Effector memory CD8-positive, alpha-beta T cell (primary cell): ENCODE measurements around the gene FHL5.
A peak's percentile ranks its signal among the peaks of the same experiment; 100 is the strongest.
"Not testable (repeated sequence)": the region's sequence is repeated elsewhere in the genome, so short reads cannot be mapped to it uniquely, and the experiment has no call there.

Experiments used
- ATAC-seq: fragments of 150-1000 bp; cut with Tn5 transposase; replicated peaks from 2 replicates; pipeline ENCODE4 v1.10.0; 2021; ENCODE audit warnings: mild to moderate bottlenecking, moderate library complexity
- DNase-seq, 3 experiments: peaks; one replicate each; pipeline ENCODE4 v3.0.0; 2021
- H3K27ac Mint-ChIP-seq, 2 donors: one replicate each; pipeline ENCODE4 v1.8.0; 2022; ENCODE audit warnings: mild to moderate bottlenecking in 2 of 2, mixed read lengths in 2 of 2, moderate library complexity in 2 of 2
- H3K27me3 Mint-ChIP-seq, 2 donors: one replicate each; pipeline ENCODE4 v1.8.0; 2022; ENCODE audit warnings: mixed read lengths in 2 of 2
- H3K36me3 Mint-ChIP-seq: one replicate; pipeline ENCODE4 v1.8.0; 2022; ENCODE audit warnings: mild to moderate bottlenecking, moderate library complexity, mixed read lengths; ENCODE audit not compliant: insufficient read depth
- H3K4me1 Mint-ChIP-seq, 2 donors: one replicate each; pipeline ENCODE4 v1.8.0; 2022; ENCODE audit warnings: low read depth in 2 of 2, mixed read lengths in 2 of 2
- H3K4me3 Mint-ChIP-seq, 2 donors: one replicate each; pipeline ENCODE4 v1.8.0; 2022; ENCODE audit warnings: mild to moderate bottlenecking in 2 of 2, mixed read lengths in 2 of 2, moderate library complexity in 2 of 2
- H3K9me3 Mint-ChIP-seq, 2 donors: one replicate each; pipeline ENCODE4 v1.8.0; 2022; ENCODE audit warnings: mixed read lengths in 2 of 2
- total RNA-seq, 9 experiments: gene quantifications; one replicate each; lab custom pipeline; 2026; lab: John Stamatoyannopoulos, UW

The FHL5 gene
- 0 reads per million in 9 experiments for total RNA-seq

DNA sequence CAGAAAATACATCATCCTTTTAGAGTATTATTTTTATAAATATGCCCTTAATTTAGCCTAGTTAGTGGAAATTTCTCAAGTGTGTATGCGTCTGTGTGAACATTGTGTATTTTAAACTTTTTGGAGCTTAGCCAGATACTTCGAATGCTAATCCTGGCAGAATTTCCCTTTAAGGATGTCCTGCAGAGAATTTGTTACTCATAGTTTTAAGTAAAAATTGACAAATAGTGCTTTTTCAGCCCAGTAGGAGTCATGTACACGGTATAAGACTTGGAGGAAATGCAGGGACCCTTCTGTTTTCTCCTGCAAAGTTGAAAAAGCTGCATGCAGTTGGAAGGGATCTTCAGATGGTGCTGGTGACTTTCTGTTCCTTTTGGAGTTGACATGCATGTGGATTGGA, at the start of gene FHL5:
TSS of gene FHL5 (plus strand) at position 243 of the 400 bp plus-strand sequence. CDS start 40,486 bp downstream, outside the sequence.
- H3K4me3 Mint-ChIP-seq, result no peak within 1 kb of the TSS
- no peaks in the 10 kb centered on the region for H3K9me3 Mint-ChIP-seq
- no peaks in the 10 kb centered on the region for H3K36me3 Mint-ChIP-seq
- no peaks in the 10 kb centered on the region for H3K4me1 Mint-ChIP-seq
- DNase-seq (no peak), ATAC-seq (no peak)
- H3K27me3 Mint-ChIP-seq, result peaks cover 0 to 9% of the 10 kb centered on the region in 2 donors
- no peak within 1 kb of the TSS for H3K27ac Mint-ChIP-seq

DNA sequence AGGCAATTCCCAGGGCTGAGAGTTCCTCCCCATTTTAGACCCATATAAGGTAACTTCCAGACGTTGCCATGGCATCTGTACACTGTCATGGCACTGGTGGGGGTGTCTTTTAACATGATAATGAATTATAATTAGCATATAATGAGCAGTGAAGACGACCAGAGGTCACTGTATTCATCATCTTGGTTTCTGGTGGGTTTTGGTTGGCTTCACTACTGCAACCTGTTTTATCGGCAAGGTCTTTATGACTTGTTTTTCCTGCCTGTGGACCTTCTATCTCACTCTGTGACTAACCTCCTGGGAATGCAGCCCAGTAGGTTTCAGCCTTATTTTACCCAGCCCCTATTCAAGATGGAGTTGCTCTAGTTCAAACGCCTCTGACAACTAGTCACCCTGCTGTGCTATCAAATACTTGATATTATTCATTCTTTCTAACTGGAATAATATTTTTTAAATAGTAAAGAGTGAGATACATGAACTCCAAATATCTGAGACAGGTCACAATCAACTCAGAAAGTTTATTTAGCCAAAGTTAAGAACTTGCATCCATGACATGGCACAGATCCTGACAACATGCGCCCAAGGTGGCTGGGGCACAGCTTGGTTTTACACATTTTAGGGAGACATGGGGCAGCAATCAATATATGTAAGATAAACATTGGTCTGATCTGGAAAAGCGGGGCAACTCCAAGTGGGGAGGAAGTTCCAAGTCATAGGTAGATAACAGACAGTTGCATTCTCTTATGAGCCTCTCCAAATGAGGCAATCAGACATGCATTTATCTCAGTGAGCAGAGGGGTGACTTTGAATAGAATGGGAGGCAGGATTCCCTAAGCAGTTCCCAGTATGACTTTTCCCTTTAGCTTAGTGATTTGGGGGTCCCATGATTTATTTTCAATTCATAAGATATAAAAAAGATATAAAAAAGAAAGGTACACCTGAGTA, 42.5 kb upstream of the FHL5 start:
- Mint-ChIP-seq H3K27ac (peak overlapping the region in 1 of 2 donors; percentile 100), H3K36me3 (peaks cover 24% of the 10 kb centered on the region), H3K27me3 (no peaks in the 10 kb centered on the region), H3K4me1 (peaks cover 16 to 17% of the 10 kb centered on the region in 2 donors), H3K9me3 (no peaks in the 10 kb centered on the region), H3K4me3 (peak overlapping the region; percentile 98 to 99)
- ATAC-seq (no peak), DNase-seq (no peak)

DNA sequence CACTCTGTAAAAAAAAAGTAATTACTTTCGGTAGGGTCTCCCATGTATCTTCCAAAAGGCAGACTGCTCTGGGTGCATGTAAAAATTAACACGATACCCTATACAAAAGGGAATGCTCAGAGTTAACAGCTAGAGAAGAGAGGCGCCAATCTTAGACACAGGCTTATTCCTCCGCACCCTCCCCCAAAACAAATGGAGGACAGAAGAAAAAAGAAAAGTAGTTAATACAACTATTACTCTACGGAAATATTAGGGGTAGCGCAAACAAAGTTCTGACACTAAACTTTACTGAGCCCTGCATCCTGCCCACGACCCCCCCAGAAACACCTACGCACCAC, 41.7 kb upstream of the FHL5 start:
- H3K27me3 Mint-ChIP-seq, result no peaks in the 10 kb centered on the region
- no peak for ATAC-seq
- peaks cover 16 to 17% of the 10 kb centered on the region in 2 donors for H3K4me1 Mint-ChIP-seq
- H3K9me3 Mint-ChIP-seq, result no peaks in the 10 kb centered on the region
- peaks cover 30% of the 10 kb centered on the region for H3K36me3 Mint-ChIP-seq
- no peak for DNase-seq
- peak overlapping the region; percentile 100 for H3K27ac Mint-ChIP-seq
- peak overlapping the region; percentile 98 to 99 for H3K4me3 Mint-ChIP-seq

DNA sequence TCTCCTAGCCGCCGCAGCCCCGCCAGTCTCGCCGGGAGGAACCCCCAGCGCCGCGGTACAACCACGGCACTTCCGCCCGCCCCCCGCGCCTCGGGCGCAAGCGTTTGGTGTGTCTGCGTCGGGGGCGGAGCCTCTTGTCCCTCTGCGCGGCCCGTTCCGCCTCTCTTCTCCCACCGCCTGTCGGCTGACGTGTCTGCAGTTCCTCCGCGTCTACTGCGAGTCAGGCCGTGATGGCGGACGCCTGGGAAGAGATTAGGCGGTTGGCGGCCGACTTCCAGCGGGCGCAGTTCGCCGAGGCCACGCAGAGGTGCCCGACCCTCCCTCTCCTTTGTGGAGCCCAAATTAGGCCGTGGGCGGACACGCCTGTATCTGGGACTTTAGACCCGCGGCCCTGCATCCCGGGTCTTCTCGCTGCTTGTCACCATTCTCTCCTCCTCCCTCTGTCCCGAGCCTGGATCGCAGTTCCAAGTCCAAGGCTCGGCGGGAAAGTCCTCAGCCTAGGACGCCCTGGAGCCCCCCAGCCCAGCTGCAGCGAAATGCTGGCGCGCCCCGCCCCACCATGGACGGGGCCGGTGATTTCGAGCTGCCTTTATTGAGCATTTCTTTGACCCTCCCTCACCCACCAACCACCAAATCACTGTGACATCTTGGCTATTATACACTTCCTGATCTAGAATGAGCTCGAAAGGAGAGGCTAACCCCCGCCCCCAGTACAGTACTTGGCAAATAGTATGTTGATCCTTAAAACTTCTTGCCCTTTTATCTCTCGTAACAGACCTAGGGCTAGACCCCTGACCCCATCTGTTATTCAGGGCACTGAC, 41.1 kb upstream of the FHL5 start, which contains the start of gene UFL1:
TSS of gene UFL1 (plus strand) at position 163 of the 821 bp plus-strand sequence. CDS start at position 231, 68 bp downstream.
- ATAC-seq (peak; percentile 90), DNase-seq (peak; percentile 94 to 95 (median 94))
- Mint-ChIP-seq H3K4me1 (peaks cover 16 to 17% of the 10 kb centered on the region in 2 donors), H3K36me3 (peaks cover 36% of the 10 kb centered on the region), H3K9me3 (no peaks in the 10 kb centered on the region), H3K27ac (peak within 1 kb of the TSS; percentile 100), H3K4me3 (peak within 1 kb of the TSS; percentile 98 to 99), H3K27me3 (no peaks in the 10 kb centered on the region)

GRCh38 chr6:96522465-96523009, 40.4 kb upstream of the FHL5 start:
- peaks cover 43% of the 10 kb centered on the region for H3K36me3 Mint-ChIP-seq
- peaks cover 15 to 17% of the 10 kb centered on the region in 2 donors for H3K4me1 Mint-ChIP-seq
- no peaks in the 10 kb centered on the region for H3K9me3 Mint-ChIP-seq
- peak overlapping the region; percentile 100 for H3K27ac Mint-ChIP-seq
- DNase-seq (peak in 1 of 3 experiments; percentile 10), ATAC-seq (no peak)
- no peaks in the 10 kb centered on the region for H3K27me3 Mint-ChIP-seq
- peak overlapping the region; percentile 98 to 99 for H3K4me3 Mint-ChIP-seq

DNA sequence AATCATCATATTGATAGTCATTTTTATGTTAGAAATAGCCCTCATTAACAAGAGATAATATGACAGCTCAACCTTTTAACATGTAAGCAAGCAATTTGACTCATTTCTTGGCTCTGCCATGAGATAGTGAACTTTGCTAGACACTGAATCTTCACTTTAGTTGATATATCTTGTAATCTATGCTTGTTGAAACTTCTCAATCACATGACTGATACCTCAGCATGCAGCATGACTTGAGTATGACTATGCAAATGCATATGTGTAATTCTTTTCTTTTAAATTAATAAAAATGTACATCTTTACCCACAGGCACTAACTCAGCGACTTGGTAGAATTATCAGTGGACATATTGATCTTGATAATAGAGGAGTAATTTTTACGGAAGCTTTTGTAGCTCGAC, 34.7 kb upstream of the FHL5 start:
- Mint-ChIP-seq H3K27ac (no peak overlapping the region), H3K4me3 (no peak overlapping the region), H3K36me3 (peaks cover 67% of the 10 kb centered on the region), H3K27me3 (no peaks in the 10 kb centered on the region), H3K4me1 (peaks cover 9 to 21% of the 10 kb centered on the region in 2 donors), H3K9me3 (no peaks in the 10 kb centered on the region)
- no peak for ATAC-seq
- DNase-seq, result no peak

GRCh38 chr6:96532399-96532798, 30.5 kb upstream of the FHL5 start:
- Mint-ChIP-seq H3K4me3 (no peak overlapping the region), H3K27ac (no peak overlapping the region), H3K36me3 (peaks cover 58% of the 10 kb centered on the region), H3K4me1 (peaks cover 9 to 21% of the 10 kb centered on the region in 2 donors), H3K9me3 (no peaks in the 10 kb centered on the region), H3K27me3 (no peaks in the 10 kb centered on the region)
- ATAC-seq (no peak), DNase-seq (no peak)

GRCh38 chr6:96537726-96538125, 25.2 kb upstream of the FHL5 start:
- Mint-ChIP-seq H3K27ac (no peak overlapping the region), H3K4me3 (no peak overlapping the region), H3K36me3 (peaks cover 59% of the 10 kb centered on the region), H3K27me3 (no peaks in the 10 kb centered on the region), H3K4me1 (peaks cover 1 to 10% of the 10 kb centered on the region in 2 donors), H3K9me3 (no peaks in the 10 kb centered on the region)
- ATAC-seq, result no peak
- DNase-seq, result no peak

DNA sequence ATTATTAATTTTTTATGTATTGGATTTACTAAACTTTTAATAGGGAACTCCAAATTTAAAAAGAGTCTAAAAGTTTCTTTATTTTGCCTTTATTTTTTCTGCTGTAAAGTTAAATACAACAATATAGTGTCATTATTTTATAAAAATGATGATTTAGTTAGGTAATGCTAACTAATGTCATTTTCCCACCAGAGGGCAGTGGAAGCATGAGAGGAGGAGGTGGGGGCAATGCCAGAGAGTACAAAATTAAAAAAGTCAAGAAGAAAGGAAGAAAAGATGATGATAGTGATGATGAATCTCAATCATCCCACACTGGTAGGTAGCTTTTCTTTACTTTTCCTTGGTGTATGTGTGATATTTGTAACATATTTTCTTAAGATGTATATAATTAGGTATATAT, 20.2 kb upstream of the FHL5 start:
- ATAC-seq (peak; percentile 45), DNase-seq (no peak)
- Mint-ChIP-seq H3K27ac (no peak overlapping the region), H3K4me3 (no peak overlapping the region), H3K9me3 (no peaks in the 10 kb centered on the region), H3K27me3 (no peaks in the 10 kb centered on the region), H3K36me3 (peaks cover 74% of the 10 kb centered on the region), H3K4me1 (peaks cover 1 to 13% of the 10 kb centered on the region in 2 donors)

DNA sequence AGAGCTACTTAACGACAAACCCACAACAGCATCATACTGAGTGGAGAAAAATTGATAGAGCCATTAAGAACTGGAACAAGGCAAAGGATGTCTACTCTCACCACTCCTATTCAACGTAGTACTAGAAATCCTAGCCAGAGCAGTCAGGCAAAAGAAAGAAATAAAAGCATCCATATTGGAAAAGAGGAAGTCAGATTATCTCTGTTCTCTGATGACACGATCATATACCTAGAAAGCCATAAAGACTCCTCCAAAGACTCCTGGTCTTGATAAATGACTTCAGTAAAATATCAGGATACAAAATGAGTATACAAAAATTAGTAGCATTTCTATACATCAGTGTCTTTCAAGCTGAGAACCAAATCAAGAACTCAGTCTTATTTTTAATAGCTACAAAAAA, 17.0 kb upstream of the FHL5 start:
- H3K36me3 Mint-ChIP-seq, result peaks cover 67% of the 10 kb centered on the region
- DNase-seq (no peak), ATAC-seq (no peak)
- H3K4me3 Mint-ChIP-seq, result no peak overlapping the region
- H3K27me3 Mint-ChIP-seq, result no peaks in the 10 kb centered on the region
- no peaks in the 10 kb centered on the region for H3K9me3 Mint-ChIP-seq
- no peak overlapping the region for H3K27ac Mint-ChIP-seq
- H3K4me1 Mint-ChIP-seq, result peaks cover 0 to 3% of the 10 kb centered on the region in 2 donors

GRCh38 chr6:96547654-96548053, 15.3 kb upstream of the FHL5 start:
- Mint-ChIP-seq H3K36me3 (peaks cover 74% of the 10 kb centered on the region), H3K27ac (no peak overlapping the region), H3K4me1 (peaks cover 0 to 3% of the 10 kb centered on the region in 2 donors), H3K27me3 (no peaks in the 10 kb centered on the region), H3K4me3 (no peak overlapping the region), H3K9me3 (no peaks in the 10 kb centered on the region)
- no peak for ATAC-seq
- DNase-seq, result no peak

DNA sequence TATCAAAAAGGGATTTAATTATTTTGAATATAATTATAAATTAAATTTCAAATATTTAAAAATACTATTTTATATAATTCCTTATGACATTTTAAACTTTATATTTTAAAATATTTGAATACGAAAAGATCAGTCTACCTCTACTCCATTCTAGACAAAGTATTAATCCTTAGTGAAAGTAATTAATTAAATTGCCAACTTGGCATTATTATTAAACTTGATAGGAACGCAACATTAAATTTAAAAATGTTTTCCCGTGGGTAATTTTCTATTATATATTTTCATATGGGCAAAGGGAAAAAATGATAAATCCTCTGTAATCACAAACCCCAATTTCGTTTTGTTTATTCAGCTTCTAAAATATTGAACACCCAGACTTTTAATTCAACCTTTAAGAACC, 8.4 kb upstream of the FHL5 start:
- no peak overlapping the region for H3K27ac Mint-ChIP-seq
- no peaks in the 10 kb centered on the region for H3K4me1 Mint-ChIP-seq
- DNase-seq, result no peak
- no peak for ATAC-seq
- no peaks in the 10 kb centered on the region for H3K27me3 Mint-ChIP-seq
- peaks cover 58% of the 10 kb centered on the region for H3K36me3 Mint-ChIP-seq
- H3K9me3 Mint-ChIP-seq, result no peaks in the 10 kb centered on the region
- no peak overlapping the region for H3K4me3 Mint-ChIP-seq

DNA sequence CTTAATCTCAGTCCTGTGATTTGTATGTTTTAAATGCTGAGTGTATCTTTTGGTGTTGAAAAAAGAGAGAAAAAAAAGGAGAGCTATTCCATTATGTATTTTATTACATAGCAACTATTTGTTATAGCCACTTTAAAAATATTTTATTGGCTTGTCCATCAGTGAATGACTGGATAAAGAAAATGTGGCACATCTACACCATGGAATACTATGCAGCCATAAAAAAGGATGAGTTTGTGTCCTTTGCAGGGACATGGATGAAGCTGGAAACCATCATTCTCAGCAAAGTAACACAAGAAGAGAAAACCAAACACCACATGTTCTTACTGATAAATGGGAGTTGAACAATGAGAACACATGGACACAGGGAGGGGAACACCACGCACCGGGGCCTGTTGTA, 3.2 kb upstream of the FHL5 start:
- H3K27ac Mint-ChIP-seq, H3K4me1 Mint-ChIP-seq, H3K9me3 Mint-ChIP-seq, DNase-seq, H3K4me3 Mint-ChIP-seq, H3K27me3 Mint-ChIP-seq, H3K36me3 Mint-ChIP-seq, ATAC-seq: not testable (repeated sequence)
